HFF-Myc (cell line): ENCODE measurements around the gene CCNI2.

Source experiments
- DNase-seq: peaks from one replicate; pipeline ENCODE4 v3.0.0-alpha.2; 2011; ENCODE audit warnings: low read depth; ENCODE audit errors: extremely low read depth
- H3K4me3 ChIP-seq: replicated peaks from 2 replicates; pipeline ENCODE4 v1.5.1; 2011; ENCODE audit warnings: low read depth, mild to moderate bottlenecking, control low read depth, low read length
- TF ChIP-seq, protein P1 (sequence below): IDR thresholded peaks from 2 replicates; pipeline ENCODE4 v1.5.1; 2012; ENCODE audit warnings: mild to moderate bottlenecking, low read depth, low read length, control low read depth; ENCODE audit errors: missing control alignments

Gene CCNI2

DNA sequence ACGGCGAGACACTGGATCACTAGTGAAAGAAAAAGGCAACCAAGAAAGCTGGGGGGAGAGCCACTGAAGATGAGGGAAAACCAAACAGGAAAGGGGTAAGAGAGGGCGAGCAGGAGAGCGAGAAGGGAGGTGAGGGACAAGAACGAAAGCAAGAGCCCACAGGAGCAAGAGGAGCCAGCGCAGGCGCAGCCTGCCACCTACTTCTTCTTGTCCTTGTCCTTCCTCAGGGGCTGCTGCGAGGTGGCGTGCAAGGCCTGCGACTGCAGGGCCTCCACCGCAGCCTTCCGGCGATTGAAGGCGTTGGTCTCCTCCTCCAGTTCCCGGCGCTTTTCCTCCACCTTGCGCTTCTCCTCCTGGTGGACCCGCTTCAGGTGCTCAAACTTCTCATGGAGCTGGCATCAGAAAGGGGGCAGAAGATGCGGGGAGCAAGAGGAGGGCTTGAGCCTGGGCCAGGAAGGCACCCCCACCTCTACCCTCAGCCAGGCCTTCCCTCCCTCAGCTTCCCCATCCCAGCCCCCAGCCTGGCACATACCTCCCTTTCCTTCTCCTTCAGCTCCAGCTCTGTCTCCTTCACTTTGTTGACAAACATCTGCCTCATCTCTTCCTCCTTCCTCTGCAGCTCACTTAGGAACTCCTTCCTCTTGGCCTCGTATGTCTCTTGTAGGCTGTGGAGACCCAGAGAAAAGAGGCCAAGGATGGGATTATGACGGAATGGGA is 13.5 kb downstream of the CCNI2 start:
- no peak overlapping the region for H3K4me3 ChIP-seq
- TF ChIP-seq, protein P1, sequence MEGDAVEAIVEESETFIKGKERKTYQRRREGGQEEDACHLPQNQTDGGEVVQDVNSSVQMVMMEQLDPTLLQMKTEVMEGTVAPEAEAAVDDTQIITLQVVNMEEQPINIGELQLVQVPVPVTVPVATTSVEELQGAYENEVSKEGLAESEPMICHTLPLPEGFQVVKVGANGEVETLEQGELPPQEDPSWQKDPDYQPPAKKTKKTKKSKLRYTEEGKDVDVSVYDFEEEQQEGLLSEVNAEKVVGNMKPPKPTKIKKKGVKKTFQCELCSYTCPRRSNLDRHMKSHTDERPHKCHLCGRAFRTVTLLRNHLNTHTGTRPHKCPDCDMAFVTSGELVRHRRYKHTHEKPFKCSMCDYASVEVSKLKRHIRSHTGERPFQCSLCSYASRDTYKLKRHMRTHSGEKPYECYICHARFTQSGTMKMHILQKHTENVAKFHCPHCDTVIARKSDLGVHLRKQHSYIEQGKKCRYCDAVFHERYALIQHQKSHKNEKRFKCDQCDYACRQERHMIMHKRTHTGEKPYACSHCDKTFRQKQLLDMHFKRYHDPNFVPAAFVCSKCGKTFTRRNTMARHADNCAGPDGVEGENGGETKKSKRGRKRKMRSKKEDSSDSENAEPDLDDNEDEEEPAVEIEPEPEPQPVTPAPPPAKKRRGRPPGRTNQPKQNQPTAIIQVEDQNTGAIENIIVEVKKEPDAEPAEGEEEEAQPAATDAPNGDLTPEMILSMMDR = no peak
- DNase-seq = no peak

DNA sequence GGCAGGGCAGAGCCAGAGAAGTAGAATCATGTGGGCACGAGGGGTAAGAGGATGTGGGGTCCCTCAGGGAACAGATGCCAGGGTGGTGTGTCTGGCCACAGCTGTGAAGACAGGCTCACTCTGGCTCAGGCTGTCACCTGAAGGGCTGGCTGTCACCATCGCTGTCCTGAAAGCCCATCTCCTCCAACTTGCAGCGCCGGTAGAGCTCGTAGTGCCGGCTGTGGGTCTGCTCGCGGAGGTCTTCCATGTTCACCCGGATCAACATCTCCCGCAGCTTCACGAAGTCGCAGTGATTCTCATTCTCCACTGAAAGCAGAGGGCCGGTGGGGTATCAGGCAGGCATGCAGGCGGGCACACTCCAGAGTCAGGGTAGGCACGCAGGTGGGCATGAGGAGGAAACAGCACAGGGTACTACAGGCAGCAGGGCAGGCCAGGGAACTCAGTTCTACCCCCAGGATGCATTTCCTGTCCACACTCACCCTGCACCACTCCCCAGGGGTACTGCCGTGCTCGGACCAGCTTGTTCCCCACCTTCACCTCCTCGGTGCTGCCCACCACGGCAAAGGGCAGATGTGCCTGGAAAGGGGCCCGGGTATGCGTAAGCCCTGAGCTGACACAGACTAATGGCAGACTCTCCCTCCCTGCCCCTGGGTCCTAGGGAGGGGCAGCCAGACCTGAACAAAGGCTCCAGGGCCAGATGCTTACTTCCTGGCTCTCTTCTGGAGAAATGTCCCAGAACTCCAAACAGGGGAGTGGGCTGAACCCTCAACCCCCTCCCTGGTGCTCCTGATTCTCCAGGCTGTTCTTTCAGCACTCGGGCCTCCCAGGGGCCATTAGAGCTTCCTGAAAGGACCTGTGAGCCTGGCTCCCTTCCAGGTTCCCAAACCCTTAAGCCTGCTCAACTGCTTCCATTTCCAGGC is 14.4 kb downstream of the CCNI2 start:
- TF ChIP-seq, protein P1 = no peak

DNA sequence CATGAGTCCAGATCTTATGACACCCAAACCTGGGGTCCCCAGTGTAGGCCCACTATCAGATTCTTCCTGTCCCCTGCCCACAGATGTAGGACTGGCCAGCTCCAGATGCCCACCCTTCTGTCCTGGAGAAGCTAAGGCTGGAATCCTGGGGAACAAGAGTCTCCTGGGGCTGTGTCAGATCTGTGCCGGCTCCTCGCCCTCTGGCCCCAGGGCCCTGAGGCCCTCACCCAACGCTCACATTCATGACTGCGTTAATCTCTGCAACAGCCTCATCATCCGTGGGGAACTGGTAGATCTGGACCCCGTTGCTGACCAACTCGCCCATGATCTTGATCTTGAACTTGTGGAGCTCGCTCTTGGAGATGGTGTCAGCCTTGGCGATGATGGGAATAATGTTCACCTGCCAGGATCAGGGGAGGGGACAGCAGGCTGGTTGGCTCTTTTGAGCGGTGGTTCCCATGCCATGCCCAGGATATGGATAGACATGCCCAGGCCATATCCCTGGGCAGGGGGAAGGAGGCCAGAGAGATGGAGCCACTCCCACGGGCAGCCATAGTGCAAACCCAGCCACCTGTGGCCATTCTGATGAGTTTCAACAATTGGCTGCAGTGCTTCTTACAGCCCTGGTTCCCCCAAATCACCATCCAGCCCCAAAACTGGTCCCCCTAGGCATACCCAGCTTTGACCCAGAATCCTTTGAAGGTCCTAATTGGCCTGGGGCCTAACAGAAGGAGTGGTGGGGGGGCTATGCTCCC is 15.2 kb downstream of the CCNI2 start:
- no peak overlapping the region for H3K4me3 ChIP-seq
- TF ChIP-seq, protein P1 = no peak
- no peak for DNase-seq

More for the DNA sequence above, 14.4 kb downstream of the CCNI2 start:
- H3K4me3 ChIP-seq = no peak overlapping the region
- DNase-seq = no peak

DNA sequence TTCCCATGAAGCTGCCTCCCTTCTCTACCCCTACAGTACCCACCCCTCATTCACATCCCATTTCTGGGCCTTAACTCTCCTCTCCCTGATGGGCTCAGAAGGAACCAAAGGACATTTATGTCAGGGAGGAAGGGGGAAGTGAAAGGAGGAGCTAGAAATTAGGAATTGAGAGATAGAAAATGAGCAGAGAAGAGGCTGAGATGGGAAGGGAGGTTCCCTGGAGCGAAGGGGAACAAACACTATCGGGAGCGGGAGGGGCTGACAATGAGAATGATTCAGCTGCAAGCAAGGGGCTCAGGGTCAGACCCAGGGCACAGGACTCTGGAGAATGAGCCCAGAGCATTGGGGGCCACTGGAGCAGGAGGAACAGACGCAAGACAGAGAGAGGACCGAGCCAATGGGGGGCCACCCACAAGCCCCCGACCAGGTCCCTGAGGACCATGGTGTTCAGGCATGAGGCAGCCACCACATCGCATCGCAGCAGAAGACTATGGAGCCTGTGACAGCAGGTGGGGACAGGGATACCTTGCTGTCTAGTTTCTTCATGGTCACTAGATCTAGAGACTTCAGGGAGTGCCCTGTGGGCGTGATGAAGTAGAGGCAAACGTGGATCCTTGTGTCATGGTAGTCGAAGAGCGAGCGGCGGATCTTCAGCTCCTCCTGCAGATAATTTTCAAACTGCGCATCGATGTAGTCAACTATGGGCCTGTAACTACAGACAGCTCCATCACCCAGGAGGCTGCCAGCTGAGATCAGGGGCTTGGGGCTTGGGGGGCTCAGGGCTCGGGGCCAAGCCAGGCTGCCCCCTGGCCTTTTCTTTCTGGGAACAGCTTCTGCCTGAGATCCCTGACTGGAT is 16.2 kb downstream of the CCNI2 start:
- DNase-seq = no peak
- H3K4me3 ChIP-seq = no peak overlapping the region
- TF ChIP-seq, protein P1 = no peak

DNA sequence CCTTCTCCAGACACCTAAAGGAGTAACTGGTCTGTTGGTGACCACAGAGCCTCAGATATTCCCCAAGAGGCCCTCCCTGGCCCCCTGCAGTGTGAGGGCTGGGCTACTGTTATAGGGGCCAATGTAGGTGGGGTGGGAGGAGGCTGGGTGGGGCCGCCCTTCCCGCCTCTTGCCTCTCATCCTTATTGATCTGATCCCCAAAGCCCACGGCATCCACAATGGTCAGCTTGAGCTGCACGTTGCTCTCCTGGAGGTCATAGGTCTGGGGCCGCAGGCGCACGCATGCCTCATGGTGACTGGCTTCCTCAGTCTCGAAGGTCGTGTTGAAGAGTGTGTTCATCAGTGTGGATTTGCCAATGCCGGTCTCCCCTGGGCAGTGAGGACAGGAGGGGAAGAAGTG is 16.8 kb downstream of the CCNI2 start:
- DNase-seq = no peak
- TF ChIP-seq, protein P1 = no peak
- no peak overlapping the region for H3K4me3 ChIP-seq
